ENCODE results near the gene CYP4A11. TPM values are rescaled to one million over a fixed set of nuclear protein-coding genes. Genes with fewer than 3 reads are reported as not detected.
"Not testable (repeated sequence)": the region's sequence is repeated elsewhere in the genome, so short reads cannot be mapped to it uniquely, and the experiment has no call there.

The CYP4A11 gene
- total RNA-seq, 1 donor from 2014 or later = under 0.01 TPM

GRCh38 chr1:46953847-46954246 is 12.6 kb upstream of the CYP4A11 start:
- H3K4me1 ChIP-seq (ENCODE audit: control insufficient read depth in 3 of 3, insufficient read depth in 3 of 3, low read length in 3 of 3); H3K9me3 ChIP-seq (ENCODE audit: control insufficient read depth in 3 of 3, low read length in 3 of 3); H3K4me3 ChIP-seq (ENCODE audit: low read length in 3 of 3); H3K27ac ChIP-seq (ENCODE audit: low read depth, low read length); H3K36me3 ChIP-seq (ENCODE audit: control insufficient read depth in 3 of 3, insufficient read depth in 3 of 3, low read length in 3 of 3); H3K9ac ChIP-seq (ENCODE audit: low read depth in 1 of 3, low read length in 3 of 3); H3K27me3 ChIP-seq (ENCODE audit: control insufficient read depth in 3 of 3, insufficient read depth in 3 of 3, low read length in 3 of 3): not testable (repeated sequence)

GRCh38 chr1:46949417-46949666 is 8.1 kb upstream of the CYP4A11 start:
- H3K4me3 ChIP-seq (ENCODE audit: low read length in 3 of 3); H3K9ac ChIP-seq (ENCODE audit: low read depth in 1 of 3, low read length in 3 of 3); H3K27ac ChIP-seq (ENCODE audit: low read depth, low read length); H3K27me3 ChIP-seq (ENCODE audit: control insufficient read depth in 3 of 3, insufficient read depth in 3 of 3, low read length in 3 of 3); H3K36me3 ChIP-seq (ENCODE audit: control insufficient read depth in 3 of 3, insufficient read depth in 3 of 3, low read length in 3 of 3); H3K4me1 ChIP-seq (ENCODE audit: control insufficient read depth in 3 of 3, insufficient read depth in 3 of 3, low read length in 3 of 3); H3K9me3 ChIP-seq (ENCODE audit: control insufficient read depth in 3 of 3, low read length in 3 of 3): not testable (repeated sequence)

- no peak overlapping the region for H3K27ac ChIP-seq (ENCODE audit: low read depth, low read length)
- H3K4me3 ChIP-seq (ENCODE audit: low read length in 3 of 3) = no peak overlapping the region
- H3K36me3 ChIP-seq (ENCODE audit: control insufficient read depth in 3 of 3, insufficient read depth in 3 of 3, low read length in 3 of 3) = no peaks in the 10 kb centered on the region
- no peaks in the 10 kb centered on the region for H3K9me3 ChIP-seq (ENCODE audit: control insufficient read depth in 3 of 3, low read length in 3 of 3)
- H3K4me1 ChIP-seq (ENCODE audit: control insufficient read depth in 3 of 3, insufficient read depth in 3 of 3, low read length in 3 of 3) = no peaks in the 10 kb centered on the region
- no peaks in the 10 kb centered on the region for H3K27me3 ChIP-seq (ENCODE audit: control insufficient read depth in 3 of 3, insufficient read depth in 3 of 3, low read length in 3 of 3)
- no peak overlapping the region for H3K9ac ChIP-seq (ENCODE audit: low read depth in 1 of 3, low read length in 3 of 3)
Measured at GRCh38 chr1:46948629-46949416, 7.5 kb upstream of the CYP4A11 start.

GRCh38 chr1:46947706-46948105 is 6.4 kb upstream of the CYP4A11 start:
- H3K4me1 ChIP-seq (ENCODE audit: control insufficient read depth in 3 of 3, insufficient read depth in 3 of 3, low read length in 3 of 3); H3K36me3 ChIP-seq (ENCODE audit: control insufficient read depth in 3 of 3, insufficient read depth in 3 of 3, low read length in 3 of 3); H3K27me3 ChIP-seq (ENCODE audit: control insufficient read depth in 3 of 3, insufficient read depth in 3 of 3, low read length in 3 of 3); H3K27ac ChIP-seq (ENCODE audit: low read depth, low read length); H3K9me3 ChIP-seq (ENCODE audit: control insufficient read depth in 3 of 3, low read length in 3 of 3); H3K9ac ChIP-seq (ENCODE audit: low read depth in 1 of 3, low read length in 3 of 3); H3K4me3 ChIP-seq (ENCODE audit: low read length in 3 of 3): not testable (repeated sequence)

GRCh38 chr1:46942086-46942485 is 810 bp upstream of the CYP4A11 start:
- H3K27ac ChIP-seq (ENCODE audit: low read depth, low read length) = no peak overlapping the region
- no peaks in the 10 kb centered on the region for H3K27me3 ChIP-seq (ENCODE audit: control insufficient read depth in 3 of 3, insufficient read depth in 3 of 3, low read length in 3 of 3)
- peaks cover 5 to 9% (median 5%) of the 10 kb centered on the region in 3 donors for H3K4me1 ChIP-seq (ENCODE audit: control insufficient read depth in 3 of 3, insufficient read depth in 3 of 3, low read length in 3 of 3)
- H3K9ac ChIP-seq (ENCODE audit: low read depth in 1 of 3, low read length in 3 of 3) = no peak overlapping the region
- H3K9me3 ChIP-seq (ENCODE audit: control insufficient read depth in 3 of 3, low read length in 3 of 3) = no peaks in the 10 kb centered on the region
- H3K4me3 ChIP-seq (ENCODE audit: low read length in 3 of 3) = no peak overlapping the region
- no peaks in the 10 kb centered on the region for H3K36me3 ChIP-seq (ENCODE audit: control insufficient read depth in 3 of 3, insufficient read depth in 3 of 3, low read length in 3 of 3)

- Histone ChIP-seq H3K27ac (ENCODE audit: low read depth, low read length) (no peak overlapping the region), H3K9ac (ENCODE audit: low read depth in 1 of 3, low read length in 3 of 3) (no peak overlapping the region), H3K4me1 (ENCODE audit: control insufficient read depth in 3 of 3, insufficient read depth in 3 of 3, low read length in 3 of 3) (peaks cover 5 to 13% (median 8%) of the 10 kb centered on the region in 3 donors), H3K9me3 (ENCODE audit: control insufficient read depth in 3 of 3, low read length in 3 of 3) (no peaks in the 10 kb centered on the region), H3K27me3 (ENCODE audit: control insufficient read depth in 3 of 3, insufficient read depth in 3 of 3, low read length in 3 of 3) (no peaks in the 10 kb centered on the region), H3K4me3 (ENCODE audit: low read length in 3 of 3) (no peak overlapping the region), H3K36me3 (ENCODE audit: control insufficient read depth in 3 of 3, insufficient read depth in 3 of 3, low read length in 3 of 3) (no peaks in the 10 kb centered on the region)
Measured at GRCh38 chr1:46940307-46940706, 969 bp downstream of the CYP4A11 start.

GRCh38 chr1:46937270-46937669 is 4.0 kb downstream of the CYP4A11 start:
- Histone ChIP-seq H3K4me3 (ENCODE audit: low read length in 3 of 3) (no peak overlapping the region), H3K9ac (ENCODE audit: low read depth in 1 of 3, low read length in 3 of 3) (no peak overlapping the region), H3K27me3 (ENCODE audit: control insufficient read depth in 3 of 3, insufficient read depth in 3 of 3, low read length in 3 of 3) (no peaks in the 10 kb centered on the region), H3K27ac (ENCODE audit: low read depth, low read length) (no peak overlapping the region), H3K9me3 (ENCODE audit: control insufficient read depth in 3 of 3, low read length in 3 of 3) (no peaks in the 10 kb centered on the region), H3K36me3 (ENCODE audit: control insufficient read depth in 3 of 3, insufficient read depth in 3 of 3, low read length in 3 of 3) (no peaks in the 10 kb centered on the region), H3K4me1 (ENCODE audit: control insufficient read depth in 3 of 3, insufficient read depth in 3 of 3, low read length in 3 of 3) (peaks cover 5 to 13% (median 12%) of the 10 kb centered on the region in 3 donors)

GRCh38 chr1:46936788-46937187 is 4.5 kb downstream of the CYP4A11 start:
- H3K9ac ChIP-seq (ENCODE audit: low read depth in 1 of 3, low read length in 3 of 3) = no peak overlapping the region
- no peak overlapping the region for H3K27ac ChIP-seq (ENCODE audit: low read depth, low read length)
- H3K9me3 ChIP-seq (ENCODE audit: control insufficient read depth in 3 of 3, low read length in 3 of 3) = no peaks in the 10 kb centered on the region
- no peaks in the 10 kb centered on the region for H3K27me3 ChIP-seq (ENCODE audit: control insufficient read depth in 3 of 3, insufficient read depth in 3 of 3, low read length in 3 of 3)
- no peak overlapping the region for H3K4me3 ChIP-seq (ENCODE audit: low read length in 3 of 3)
- no peaks in the 10 kb centered on the region for H3K36me3 ChIP-seq (ENCODE audit: control insufficient read depth in 3 of 3, insufficient read depth in 3 of 3, low read length in 3 of 3)
- peaks cover 5 to 13% (median 12%) of the 10 kb centered on the region in 3 donors for H3K4me1 ChIP-seq (ENCODE audit: control insufficient read depth in 3 of 3, insufficient read depth in 3 of 3, low read length in 3 of 3)

GRCh38 chr1:46934852-46935251 is 6.4 kb downstream of the CYP4A11 start:
- H3K4me1 ChIP-seq (ENCODE audit: control insufficient read depth in 3 of 3, insufficient read depth in 3 of 3, low read length in 3 of 3) = peaks cover 5 to 13% (median 12%) of the 10 kb centered on the region in 3 donors
- H3K27ac ChIP-seq (ENCODE audit: low read depth, low read length); H3K27me3 ChIP-seq (ENCODE audit: control insufficient read depth in 3 of 3, insufficient read depth in 3 of 3, low read length in 3 of 3); H3K9me3 ChIP-seq (ENCODE audit: control insufficient read depth in 3 of 3, low read length in 3 of 3); H3K36me3 ChIP-seq (ENCODE audit: control insufficient read depth in 3 of 3, insufficient read depth in 3 of 3, low read length in 3 of 3); H3K9ac ChIP-seq (ENCODE audit: low read depth in 1 of 3, low read length in 3 of 3); H3K4me3 ChIP-seq (ENCODE audit: low read length in 3 of 3): not testable (repeated sequence)

GRCh38 chr1:46932020-46932419 is 9.3 kb downstream of the CYP4A11 start:
- not testable (repeated sequence) for H3K9ac ChIP-seq (ENCODE audit: low read depth in 1 of 3, low read length in 3 of 3); H3K4me1 ChIP-seq (ENCODE audit: control insufficient read depth in 3 of 3, insufficient read depth in 3 of 3, low read length in 3 of 3); H3K9me3 ChIP-seq (ENCODE audit: control insufficient read depth in 3 of 3, low read length in 3 of 3); H3K36me3 ChIP-seq (ENCODE audit: control insufficient read depth in 3 of 3, insufficient read depth in 3 of 3, low read length in 3 of 3); H3K27me3 ChIP-seq (ENCODE audit: control insufficient read depth in 3 of 3, insufficient read depth in 3 of 3, low read length in 3 of 3); H3K4me3 ChIP-seq (ENCODE audit: low read length in 3 of 3); H3K27ac ChIP-seq (ENCODE audit: low read depth, low read length)
